HCEC 1CT (cell line): ENCODE data around the gene LYVE1.
"Not testable (repeated sequence)": the region's sequence is repeated elsewhere in the genome, so short reads cannot be mapped to it uniquely, and the experiment has no call there.

Experiments
- DNase-seq: peaks from one replicate; pipeline ENCODE4 v3.0.0-alpha.2; 2017

The LYVE1 gene

DNA sequence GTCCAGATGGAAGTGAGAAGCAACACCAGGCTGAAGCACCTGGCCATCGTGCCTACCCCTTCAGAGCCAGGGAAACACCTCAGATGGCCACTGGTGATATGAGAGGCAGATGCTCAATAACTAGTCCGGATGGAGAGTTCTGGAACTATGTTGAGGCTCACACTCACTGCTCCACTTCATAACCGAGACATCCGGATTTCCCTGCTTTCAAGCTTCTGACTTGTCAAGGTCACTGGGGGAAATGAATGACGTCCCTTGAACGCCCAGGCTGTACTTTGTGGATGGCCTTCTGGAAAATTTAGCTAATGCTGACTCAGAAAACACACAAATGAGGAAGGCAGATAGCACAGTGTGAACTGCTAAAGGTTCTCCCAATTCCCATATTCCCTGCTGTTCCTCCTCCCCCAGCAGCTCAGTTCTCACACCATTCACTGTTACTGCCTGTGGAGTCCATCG lies at the start of gene LYVE1:
Gene LYVE1 (minus strand): TSS at position 180 of the 456 bp plus-strand sequence. CDS start 133 bp downstream, at position 47.
- DNase-seq: no peak

DNA sequence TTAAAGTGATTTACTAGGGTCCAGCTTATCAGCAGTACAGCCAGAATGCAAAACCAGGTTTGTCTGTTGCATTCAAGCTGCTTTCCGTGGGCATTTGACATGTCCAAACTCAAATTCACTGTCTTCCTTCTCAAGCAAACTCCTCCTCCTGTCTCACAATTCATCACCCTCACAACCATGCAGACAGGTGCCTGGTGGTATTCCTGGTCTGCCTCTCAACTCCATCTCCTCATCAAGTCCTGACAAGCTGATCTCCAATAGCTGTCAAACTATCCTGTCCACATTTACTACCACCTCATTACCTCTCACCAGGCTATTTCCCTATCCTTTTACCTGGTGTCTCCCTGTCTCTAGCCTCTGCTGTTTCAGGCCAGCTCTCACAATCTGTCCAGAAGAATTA lies 49.1 kb upstream of the LYVE1 start:
- no peak for DNase-seq

DNA sequence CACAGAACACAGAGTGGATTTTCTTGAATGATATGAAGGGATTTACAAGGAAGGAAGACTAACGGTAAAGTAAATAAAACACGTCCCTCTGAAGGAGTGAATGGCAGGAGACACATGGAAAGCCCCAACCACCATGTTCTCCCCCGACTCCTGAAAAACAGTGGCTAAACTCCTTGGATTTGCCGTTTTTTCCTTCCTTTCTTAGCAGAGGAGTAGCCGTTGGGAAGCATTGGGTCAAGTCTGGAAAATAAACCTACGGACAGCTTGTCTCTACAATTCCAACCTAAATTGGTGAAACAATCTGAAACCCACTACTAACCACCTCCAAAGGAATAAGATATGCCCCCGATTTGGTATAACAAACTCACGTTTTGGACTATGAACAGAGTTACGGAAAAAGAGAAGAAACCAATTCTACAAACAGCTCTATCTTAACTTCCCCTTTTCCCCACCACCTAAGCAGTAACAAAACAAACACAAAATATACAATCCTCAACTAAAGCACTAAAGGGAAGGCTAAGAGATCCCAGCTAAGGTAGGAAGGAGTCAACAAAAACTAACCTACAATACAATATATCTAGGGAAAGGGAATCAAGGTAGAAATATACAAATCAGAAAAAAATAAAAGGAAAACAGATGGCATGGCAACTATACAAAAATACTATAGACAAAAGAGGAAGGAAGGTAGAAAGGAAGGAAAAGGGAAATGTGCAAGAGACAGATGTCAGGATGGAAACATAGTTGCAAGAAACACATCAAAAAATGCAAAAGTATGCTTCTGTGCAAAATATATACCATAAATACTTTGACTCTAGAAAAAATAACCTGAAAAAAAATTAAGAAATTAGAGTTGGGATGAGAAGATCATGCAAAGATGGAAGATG lies 43.8 kb upstream of the LYVE1 start:
- no peak for DNase-seq

GRCh38 chr11:10609636-10610035 lies 41.2 kb upstream of the LYVE1 start:
- no peak for DNase-seq

GRCh38 chr11:10608584-10608983 lies 40.1 kb upstream of the LYVE1 start:
- DNase-seq: no peak

- DNase-seq: no peak
Observed at GRCh38 chr11:10607462-10608132, 39.1 kb upstream of the LYVE1 start.

DNA sequence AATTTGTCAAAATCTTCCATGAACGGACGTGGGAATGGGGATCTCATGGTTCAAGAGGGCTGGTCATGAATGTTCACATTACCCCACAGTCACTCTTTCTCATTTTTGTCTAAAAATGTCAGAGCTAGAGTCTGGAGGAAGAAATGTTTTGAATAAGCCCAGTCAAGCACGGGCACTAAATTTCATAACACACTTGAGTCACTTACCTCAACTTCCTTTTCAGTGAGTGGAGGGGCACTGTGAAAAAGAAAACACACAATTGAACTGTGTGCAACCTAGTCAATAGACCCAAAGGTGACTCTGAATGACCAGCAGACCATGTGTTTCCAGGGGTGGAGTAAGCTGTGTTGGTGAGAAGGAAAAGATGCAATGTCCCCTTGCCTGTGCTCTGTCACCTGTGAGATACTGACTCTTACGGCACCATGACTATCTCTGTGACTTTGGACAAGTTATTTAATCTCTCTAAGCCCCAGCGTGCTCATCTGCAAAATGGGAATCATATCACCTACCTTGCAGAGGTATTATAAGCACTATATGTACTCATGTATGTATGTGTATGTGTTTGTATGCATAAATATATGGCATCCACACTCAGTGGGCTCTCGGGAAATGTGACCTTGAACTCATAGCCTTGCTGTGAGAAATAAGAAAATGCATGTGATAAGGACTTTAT lies 38.2 kb upstream of the LYVE1 start:
- peak; percentile 70 for DNase-seq

DNA sequence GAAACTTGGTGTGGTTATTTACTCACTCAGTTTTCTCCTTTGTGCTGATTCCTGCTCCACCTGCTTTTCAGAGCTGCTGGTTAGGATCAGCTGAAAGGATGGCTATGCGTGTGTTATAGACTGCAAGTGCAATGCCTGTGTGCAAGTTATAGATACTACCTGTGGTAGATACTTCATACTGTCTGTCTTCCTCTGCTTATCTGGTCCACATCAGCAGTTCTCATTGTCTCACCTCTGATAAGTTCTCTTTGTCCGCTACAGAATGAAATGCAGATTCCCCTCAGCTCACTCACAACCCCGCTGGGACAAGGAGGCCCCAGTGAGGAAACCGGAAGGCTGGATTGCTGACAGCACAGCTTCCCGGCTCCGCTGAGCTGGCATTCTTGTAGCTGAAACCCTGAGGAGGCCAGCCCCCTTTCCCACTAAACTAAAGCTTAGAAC lies 37.5 kb upstream of the LYVE1 start:
- peak; percentile 51 for DNase-seq

DNA sequence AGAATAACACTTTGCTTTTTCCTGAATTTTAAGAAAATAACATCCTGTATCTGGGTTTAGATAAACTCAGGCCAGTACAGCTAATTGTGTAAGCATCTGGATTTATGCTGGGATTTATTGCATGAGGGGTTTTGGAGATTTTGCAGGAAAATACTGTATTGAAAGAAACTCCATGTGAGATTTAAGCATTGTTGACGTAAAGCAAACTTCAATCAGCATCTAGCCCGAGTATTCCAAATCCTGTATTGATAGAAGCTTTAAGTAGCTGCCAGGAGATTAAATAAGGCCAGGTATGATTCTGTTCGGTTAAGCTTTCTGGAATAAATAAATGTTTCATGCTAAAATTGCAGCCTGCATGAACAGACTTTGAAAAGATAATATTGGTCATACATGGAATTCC lies 36.3 kb upstream of the LYVE1 start:
- DNase-seq: no peak

DNA sequence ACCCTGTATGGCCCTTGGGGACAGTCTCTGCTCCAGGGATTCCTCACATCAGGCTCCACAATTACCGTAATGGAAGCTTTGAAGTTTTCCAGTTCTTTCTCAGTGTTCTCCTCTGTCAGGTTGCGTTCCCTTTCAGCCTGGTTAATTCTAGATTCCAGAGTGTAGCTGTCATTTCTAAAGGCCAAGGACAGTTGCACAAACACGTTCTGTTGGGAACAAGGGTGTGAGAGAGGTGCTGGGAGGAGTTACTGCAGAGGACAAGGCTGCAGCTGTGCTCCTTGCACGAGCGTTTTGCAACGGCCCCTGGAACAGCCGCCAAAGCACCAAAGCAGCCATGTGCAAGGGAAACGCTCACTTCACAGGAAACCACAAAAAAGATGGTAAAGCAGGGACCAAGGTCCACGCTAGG lies 35.9 kb upstream of the LYVE1 start:
- DNase-seq: peak; percentile 34

DNA sequence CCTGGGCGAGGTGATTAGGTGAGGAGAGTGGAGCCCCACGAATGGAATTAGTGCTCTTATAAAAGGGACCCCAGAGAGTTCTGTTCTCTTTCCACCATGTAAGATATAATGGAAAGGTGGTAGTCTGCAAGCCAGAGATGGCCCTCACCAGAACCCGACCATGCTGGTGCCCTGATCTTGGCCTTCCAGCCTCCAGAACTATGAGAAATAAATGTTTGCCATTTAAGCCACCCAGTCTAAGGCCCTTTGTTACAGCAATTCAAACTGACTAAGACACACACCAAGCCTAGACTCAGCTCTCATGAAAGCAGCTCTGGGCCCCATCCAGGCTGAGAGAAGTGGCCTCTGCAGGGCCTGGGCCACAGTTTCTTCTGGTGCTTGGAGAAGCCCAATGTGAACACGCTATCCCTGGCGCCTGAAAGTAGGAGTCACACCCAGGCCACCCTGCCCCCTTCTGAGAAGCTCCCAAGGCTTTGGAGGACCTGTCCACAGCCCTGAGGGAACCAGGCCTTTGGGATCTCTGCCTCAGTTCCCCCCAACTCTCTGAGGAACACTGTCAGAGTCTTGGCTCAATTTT lies 35.3 kb upstream of the LYVE1 start:
- no peak for DNase-seq

DNA sequence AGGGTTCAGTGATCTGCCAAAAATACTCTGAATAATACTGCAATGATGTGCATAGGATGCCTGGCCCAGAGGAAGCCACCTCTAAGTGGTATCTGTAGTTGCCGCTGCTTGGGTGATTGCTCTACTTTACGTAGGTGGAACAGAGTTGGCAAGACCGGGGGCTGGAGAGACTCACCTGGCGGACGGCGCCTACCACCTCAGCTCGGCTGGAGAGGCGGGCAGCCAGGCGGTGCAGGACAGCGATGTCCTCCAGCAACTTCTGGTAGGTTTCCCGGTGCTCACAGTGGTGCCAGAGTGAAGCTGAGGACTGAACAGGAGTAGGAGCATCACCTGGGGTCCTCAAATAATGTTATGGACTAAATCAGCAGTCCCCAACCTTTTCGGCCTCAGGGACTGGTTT lies 34.5 kb upstream of the LYVE1 start:
- DNase-seq: no peak

GRCh38 chr11:10602366-10602765 lies 33.9 kb upstream of the LYVE1 start:
- DNase-seq: no peak

DNA sequence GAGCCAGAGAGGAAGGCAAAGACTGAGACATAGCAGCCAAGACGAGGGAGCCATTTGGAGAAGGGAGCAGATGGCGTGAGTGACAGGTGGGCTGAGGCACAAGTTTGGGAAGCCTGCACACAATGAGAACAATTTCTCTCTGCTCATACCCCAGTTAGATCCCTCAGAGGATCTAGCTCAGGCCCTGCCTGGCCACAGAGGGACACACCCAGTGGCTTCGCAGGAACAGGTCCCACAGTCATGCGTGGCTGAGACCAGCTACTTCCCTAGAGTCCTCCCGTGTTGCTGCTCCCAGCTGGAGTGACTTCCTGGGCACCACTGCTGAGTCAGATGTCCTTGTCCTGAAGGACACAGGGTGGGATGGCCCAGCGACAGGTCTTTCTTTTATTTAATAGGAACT lies 33.4 kb upstream of the LYVE1 start:
- DNase-seq: no peak

DNA sequence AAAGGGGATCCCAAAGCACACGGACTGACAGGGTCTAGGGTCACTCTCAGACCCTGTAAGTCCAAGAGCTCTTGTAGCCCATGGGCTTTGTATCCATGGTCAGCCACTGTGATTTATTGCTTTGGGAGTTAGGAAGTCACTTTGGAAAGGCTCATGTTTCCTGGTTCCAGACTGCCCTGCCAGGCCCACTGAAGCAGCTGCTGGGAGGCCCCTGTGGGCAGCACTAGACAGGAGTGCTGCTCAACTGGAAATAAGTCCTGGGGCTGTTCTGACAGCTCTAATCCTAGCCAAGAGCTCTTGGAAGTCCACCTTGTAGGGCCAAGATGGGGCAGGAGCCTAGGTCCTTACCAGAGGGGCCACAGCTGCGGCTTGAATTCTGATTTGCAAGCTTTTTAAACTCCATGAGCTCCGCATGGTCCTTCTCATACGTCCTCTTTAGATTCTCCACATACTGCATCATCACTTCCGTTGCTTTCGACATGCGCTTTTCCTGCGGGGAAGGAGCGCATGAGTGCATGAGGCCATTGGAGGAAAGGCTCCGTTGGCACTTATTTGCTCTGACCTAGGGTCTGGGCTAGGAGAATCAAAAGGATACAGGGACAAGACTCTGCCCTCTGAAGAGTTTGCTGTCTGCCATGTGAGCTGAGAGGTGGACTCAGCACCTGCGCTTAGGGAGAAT lies 32.2 kb upstream of the LYVE1 start:
- DNase-seq: no peak

DNA sequence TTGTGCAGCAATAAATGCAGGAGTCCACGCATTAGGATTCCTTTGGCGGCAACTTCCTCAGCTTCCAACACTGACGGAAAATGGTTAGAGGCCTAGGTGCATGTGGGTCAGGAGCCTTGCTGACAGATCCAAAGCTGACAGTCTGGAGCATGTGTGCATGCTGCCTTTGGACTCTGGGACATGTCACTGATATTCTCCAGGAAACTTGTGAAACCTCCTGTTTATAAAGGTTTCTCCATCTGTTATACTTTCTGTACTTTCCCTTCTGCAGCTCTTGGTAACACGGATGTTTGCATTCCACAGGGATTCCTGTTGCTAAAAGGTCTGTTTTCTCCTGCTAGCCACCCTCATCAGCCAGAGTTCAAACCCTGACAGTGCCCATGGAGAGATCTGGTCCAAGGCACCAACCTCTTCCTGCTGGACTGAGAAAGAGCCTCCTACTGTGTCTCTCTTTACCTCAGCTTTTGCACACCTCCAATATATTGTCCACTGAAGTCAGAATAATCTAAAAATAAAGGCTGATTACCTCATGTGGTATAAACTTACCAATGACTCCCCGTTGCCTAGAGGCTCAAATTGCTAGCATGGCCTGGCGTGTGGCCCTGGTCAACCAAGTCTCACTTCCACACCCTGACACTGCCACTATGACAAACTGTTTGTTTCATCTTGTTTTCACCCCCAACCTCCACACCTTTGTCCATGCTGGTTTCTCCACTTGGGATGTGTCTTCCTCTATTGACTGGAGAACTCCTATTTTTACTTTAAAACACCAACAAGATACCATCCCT lies 31.1 kb upstream of the LYVE1 start:
- no peak for DNase-seq

DNA sequence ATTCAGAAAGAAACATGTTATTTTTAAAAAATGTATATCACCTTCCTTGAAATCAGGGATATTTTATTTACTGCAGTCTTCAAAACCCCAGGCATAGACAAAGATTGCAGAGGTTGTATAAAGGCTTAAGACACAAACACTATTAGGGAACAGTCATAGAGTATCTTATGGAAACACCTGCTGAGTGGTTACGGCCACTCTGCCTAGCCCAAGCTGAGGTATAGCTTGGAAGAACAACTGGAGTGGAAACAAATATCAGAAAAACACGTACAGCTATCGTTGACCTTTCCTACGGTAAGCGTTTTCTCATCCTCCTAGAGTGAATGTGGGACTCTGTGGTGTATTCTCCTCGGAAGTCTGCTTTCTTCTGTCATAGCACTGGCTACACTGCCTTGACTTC lies 30.4 kb upstream of the LYVE1 start:
- no peak for DNase-seq

GRCh38 chr11:10597877-10598351 lies 29.4 kb upstream of the LYVE1 start:
- DNase-seq: no peak

DNA sequence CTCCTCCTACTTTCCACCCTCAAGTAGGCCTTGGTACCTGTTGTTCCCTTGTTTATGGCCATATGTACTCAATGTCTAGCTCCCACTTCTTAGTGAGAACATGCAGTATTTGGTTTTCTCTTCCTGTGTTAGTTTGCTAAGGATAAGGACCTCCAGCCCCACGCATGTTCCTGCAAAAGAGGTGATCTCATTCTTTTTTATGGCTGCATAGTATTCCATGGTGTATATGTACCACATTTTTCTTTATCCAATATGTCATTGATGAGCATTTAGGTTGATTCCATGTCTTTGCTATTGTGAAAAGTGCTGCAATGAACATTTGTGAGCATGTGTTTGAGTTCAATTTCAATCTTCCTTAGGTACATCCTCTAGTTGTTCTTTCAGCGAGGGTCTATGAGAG lies 27.4 kb upstream of the LYVE1 start:
- DNase-seq: not testable (repeated sequence)

- no peak for DNase-seq
Observed at GRCh38 chr11:10594407-10594806, 25.9 kb upstream of the LYVE1 start.

DNA sequence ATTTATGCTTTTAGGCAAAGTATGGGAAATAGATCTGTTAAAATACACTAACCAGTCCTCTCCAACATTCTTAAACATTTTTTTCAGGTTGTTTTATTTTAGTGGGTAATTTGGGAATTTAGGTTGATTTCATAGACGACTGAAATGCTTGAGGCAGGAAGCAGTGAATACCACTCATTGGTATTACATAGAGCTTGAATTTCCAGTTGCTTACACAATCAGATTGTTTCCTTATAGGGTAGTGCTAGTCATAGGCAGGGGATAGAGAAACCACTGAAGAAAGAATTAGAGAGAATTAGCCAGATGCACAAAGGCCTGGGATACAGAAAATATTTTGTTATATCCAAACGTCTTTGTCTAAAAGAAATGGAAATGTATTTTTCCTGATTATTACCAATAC lies 23.9 kb upstream of the LYVE1 start:
- DNase-seq: peak; percentile 98

DNA sequence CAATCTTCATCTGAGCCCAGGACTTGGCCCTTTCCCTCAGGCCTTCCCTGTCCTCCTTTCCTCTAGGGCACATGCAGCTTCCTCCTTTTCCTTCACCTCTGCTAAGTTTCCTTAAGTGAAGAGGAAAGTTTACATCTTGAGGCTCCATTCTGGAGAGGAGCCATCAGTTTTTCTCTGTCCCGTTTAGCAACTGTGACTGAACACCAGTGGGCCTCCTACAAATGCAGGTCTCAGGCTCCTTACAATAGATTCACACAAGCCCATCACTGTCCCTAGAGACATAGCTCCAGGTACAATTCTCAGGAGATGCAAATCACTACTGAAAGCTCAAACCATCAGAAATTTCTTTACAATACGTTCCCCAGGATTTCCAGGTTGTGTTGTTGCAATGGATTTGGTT lies 23.3 kb upstream of the LYVE1 start:
- no peak for DNase-seq
